HepG2 (cell line): ENCODE data around the gene PHIP. TPM values are rescaled to one million over a fixed set of nuclear protein-coding genes. Genes with fewer than 3 reads are reported as not detected.

ENCODE experiments used
- ATAC-seq: fragments of 200-7000 bp; cut with Tn5 transposase; 3 replicates; pipeline ENCODE4 v1.9.1; 2020; ENCODE audit warnings: mild to moderate bottlenecking, moderate library complexity
- BruUV-seq: library from RNA; stranded (reverse); fragments of 400-500 nt; replicated peaks from 2 replicates; lab custom pipeline; 2021; lab: Mats Ljungman, UMichigan
- CTCF ChIA-PET: fragments of 300-600 bp; formaldehyde crosslinking; extraction: SDS; loops from one replicate; lab custom pipeline; 2021; ENCODE audit warnings: low total read pairs, inconsistent platforms, low intra/inter-chr PET ratio; lab: Yijun Ruan, JAX
- POLR2A ChIA-PET: fragments of 350-600 bp; sonication (Branson Sonifier 250); formaldehyde crosslinking; loops from one replicate; lab custom pipeline; 2020; ENCODE audit warnings: antibody characterized with exemption, inconsistent platforms; lab: Yijun Ruan, JAX
- DNase-seq: peaks from one replicate; pipeline ENCODE4 v3.0.0-alpha.2; 2015; ENCODE audit warnings: low spot score
- FAIRE-seq: peaks from 3 replicates; lab custom pipeline; 2011; peaks lifted over from hg19 to GRCh38; lab: Jason Lieb, UNC
- H2AFZ ChIP-seq: one replicate; pipeline ENCODE4 v1.6.1; 2011; ENCODE audit warnings: low read length, inconsistent platforms
- H3K27ac ChIP-seq: fragments of 300-600 bp; 3 replicates; pipeline ENCODE4 v1.8.0; 2011; ENCODE audit warnings: mixed run types, mild to moderate bottlenecking, mixed read lengths, low read length, inconsistent platforms; ENCODE audit not compliant: insufficient read depth; ENCODE audit errors: extremely low read length
- H3K27me3 ChIP-seq, 2 experiments: fragments of 200-600 bp in 1 of 2; 2 replicates in 1 of 2; 3 replicates in 1 of 2; pipeline versions ENCODE4 v1.6.0 to v1.8.0; 2011; ENCODE audit warnings: low read length in 2 of 2, mild to moderate bottlenecking in 2 of 2, moderate library complexity in 2 of 2, inconsistent platforms in 1 of 2; ENCODE audit not compliant: insufficient read depth in 2 of 2, control insufficient read depth in 1 of 2
- H3K36me3 ChIP-seq, 2 experiments: fragments of 200-600 bp in 1 of 2; replicated peaks in 1 of 2; 2 replicates in 1 of 2; 3 replicates in 1 of 2; pipeline versions ENCODE4 v1.5.1 to v1.8.0; 2011; ENCODE audit warnings: low read length in 2 of 2, inconsistent platforms in 1 of 2; ENCODE audit not compliant: insufficient read depth in 2 of 2, control insufficient read depth in 1 of 2
- H3K4me1 ChIP-seq: 2 replicates; pipeline ENCODE4 v1.5.1; 2012; ENCODE audit warnings: low read length, inconsistent platforms; ENCODE audit not compliant: insufficient read depth
- H3K4me2 ChIP-seq: 2 replicates; pipeline ENCODE4 v1.6.0; 2011; ENCODE audit warnings: low read depth, low read length, inconsistent platforms
- H3K4me3 ChIP-seq, 3 experiments: fragments of 200-600 bp in 1 of 3; sonication (generic), shearing (Covaris generic) in 1 of 3; replicated peaks in 1 of 3; 2 replicates each; pipeline ENCODE4 v1.5.1; 2011 to 2016; ENCODE audit warnings: low read length in 3 of 3, inconsistent platforms in 2 of 3, low read depth in 2 of 3, mild to moderate bottlenecking in 2 of 3, control low read depth in 1 of 3, mixed read lengths in 1 of 3; ENCODE audit not compliant: insufficient read depth in 1 of 3
- H3K79me2 ChIP-seq: one replicate; pipeline ENCODE4 v1.6.1; 2011; ENCODE audit warnings: low read length, inconsistent platforms; ENCODE audit not compliant: insufficient read depth
- H3K9ac ChIP-seq: 2 replicates; pipeline ENCODE4 v1.6.0; 2011; ENCODE audit warnings: mild to moderate bottlenecking, low read depth, low read length, inconsistent platforms; ENCODE audit not compliant: insufficient read depth
- H3K9me3 ChIP-seq: 2 replicates; pipeline ENCODE4 v1.5.1; 2012; ENCODE audit warnings: mild to moderate bottlenecking, low read length
- H4K20me1 ChIP-seq: 2 replicates; pipeline ENCODE4 v1.6.0; 2011; ENCODE audit warnings: inconsistent platforms, mild to moderate bottlenecking, low read length, moderate library complexity; ENCODE audit not compliant: insufficient read depth
- CCAR2 ChIP-seq: fragments of 200-400 bp; formaldehyde crosslinking; optimal IDR thresholded peaks from 2 replicates; pipeline ENCODE3; 2018; ENCODE audit warnings: low read depth, mild to moderate bottlenecking, low read length, moderate library complexity
- KLF11 ChIP-seq: IDR thresholded peaks from 2 replicates; pipeline ENCODE4 v1.6.1; 2016; ENCODE audit warnings: missing compliant biosample characterization
- PRDM10 ChIP-seq: sonication (generic); formaldehyde crosslinking; IDR thresholded peaks from 2 replicates; pipeline ENCODE4 v1.4.0; 2020; ENCODE audit warnings: low read depth, missing genetic modification reagents
- RXRB ChIP-seq: IDR thresholded peaks from 2 replicates; pipeline ENCODE4 v1.6.1; 2016; ENCODE audit warnings: borderline replicate concordance, missing genetic modification reagents, missing compliant biosample characterization
- SIN3A ChIP-seq: IDR thresholded peaks from 2 replicates; pipeline ENCODE4 v1.6.1; 2011; ENCODE audit warnings: low read depth, mild to moderate bottlenecking, control low read depth, low read length, borderline replicate concordance
- TMF1 ChIP-seq: sonication (generic); formaldehyde crosslinking; IDR thresholded peaks from 2 replicates; pipeline ENCODE4 v1.8.1; 2022; ENCODE audit warnings: low read depth, missing genetic modification reagents
- ZBTB20 ChIP-seq: sonication (generic); formaldehyde crosslinking; IDR thresholded peaks from 2 replicates; pipeline ENCODE4 v1.8.1; 2023; ENCODE audit warnings: missing genetic modification reagents, low read depth, mild to moderate bottlenecking, borderline replicate concordance
- ZNF510 ChIP-seq: sonication (generic); formaldehyde crosslinking; IDR thresholded peaks from 2 replicates; pipeline ENCODE4 v1.4.0; 2020; ENCODE audit warnings: low read depth, mild to moderate bottlenecking, missing genetic modification reagents
- ZNF609 ChIP-seq: sonication (generic); formaldehyde crosslinking; IDR thresholded peaks from 2 replicates; pipeline ENCODE4 v1.4.0; 2020; ENCODE audit warnings: mild to moderate bottlenecking, missing genetic modification reagents, borderline replicate concordance
- ZNF724P ChIP-seq: sonication (generic); formaldehyde crosslinking; IDR thresholded peaks from 2 replicates; pipeline ENCODE4 v1.8.0; 2022; ENCODE audit warnings: missing genetic modification reagents, borderline replicate concordance
- WGBS: methylation state at CpG from one replicate; pipeline ENCODE4 v1.1.6; 2017; ENCODE audit warnings: low lambda C conversion rate; 5-methylcytosine and 5-hydroxymethylcytosine counted together
- in situ Hi-C: cut with HindIII; loops from 2 replicates; pipeline ENCODE4 v1.10.0; 2017; ENCODE audit warnings: low pct_unique_long_range_greater_than_20kb; ENCODE audit not compliant: extremely low pct_ligation_motif_present
- intact Hi-C: fragments of 100-400 bp; cut with micrococcal nuclease; formaldehyde crosslinking; loops from one replicate; pipeline ENCODE4 v1.10.0; 2022; ENCODE audit not compliant: unreplicated experiment
- polyA plus RNA-seq, 8 experiments: library from polyadenylated mRNA; depleted of rRNA in 3 of 8; stranded (reverse) in 7 of 8; unstranded in 1 of 8; fragments of >200 nt; fragmentation: Illumina TruSeq in 4 of 8; extraction: Trizol in 4 of 8; gene quantifications; 2 replicates each; pipeline versions ENCODE4 v1.2.1 to v1.2.3, GENCODE V29; 2011 to 2016; ENCODE audit warnings: low read depth in 4 of 8, missing spikeins in 1 of 8, mixed read lengths in 1 of 8; ENCODE audit not compliant: insufficient read depth in 1 of 8
- total RNA-seq, 5 experiments: library from RNA; depleted of rRNA; stranded (reverse); fragments of >200 nt; fragmentation: Illumina TruSeq; extraction: Trizol; gene quantifications; 2 replicates each; pipeline ENCODE4 v1.2.3, GENCODE V29; 2016; ENCODE audit warnings: low read depth in 1 of 5

The PHIP gene
- total and polyA plus RNA-seq, 2 of the 13 experiments (the other 11 are each of a cell fraction or from before 2014, with no cell fraction given): 6.5 to 23.5 TPM

GRCh38 chr6:78909391-78909790 is 168.7 kb downstream of the PHIP start:
- BruUV-seq: no TSS peak
- DNase-seq (no peak), ATAC-seq (no peak), FAIRE-seq (no peak)
- Histone ChIP-seq H4K20me1 (no peaks in the 10 kb centered on the region), H3K9ac (no peak overlapping the region), H3K79me2 (no peaks in the 10 kb centered on the region), H3K9me3 (no peaks in the 10 kb centered on the region), H3K27ac (no peak overlapping the region), H3K36me3 (no peaks in the 10 kb centered on the region), H3K4me1 (no peaks in the 10 kb centered on the region), H3K4me2 (no peak overlapping the region), H3K27me3 (no peaks in the 10 kb centered on the region), H2AFZ (no peak overlapping the region), H3K4me3 (no peak overlapping the region)
- intact Hi-C loops: no loop called here
- 61% methylated on average over 3 of the region's 3 CpGs for WGBS
- in situ Hi-C loops: no loop called here
- TF ChIP-seq PRDM10 (CRISPR knock-in tag): no peak
- ChIA-PET CTCF (no interaction called here), POLR2A (no interaction called here)

- Histone ChIP-seq H3K27ac (no peak overlapping the region), H3K9ac (no peak overlapping the region), H3K4me2 (no peak overlapping the region), H3K27me3 (no peaks in the 10 kb centered on the region), H2AFZ (no peak overlapping the region), H3K36me3 (no peaks in the 10 kb centered on the region), H4K20me1 (no peaks in the 10 kb centered on the region), H3K4me3 (no peak overlapping the region), H3K79me2 (no peaks in the 10 kb centered on the region), H3K4me1 (no peaks in the 10 kb centered on the region), H3K9me3 (no peaks in the 10 kb centered on the region)
- FAIRE-seq (no peak), ATAC-seq (no peak), DNase-seq (no peak)
- in situ Hi-C loops: no loop called here
- CTCF ChIA-PET: no interaction called here
- POLR2A ChIA-PET: no interaction called here
- intact Hi-C loops: no loop called here
- 95% methylated on average over 2 of the region's 2 CpGs for WGBS
- BruUV-seq: no TSS peak
- TF ChIP-seq TMF1 (CRISPR knock-in tag) (no peak), RXRB (CRISPR knock-in tag) (no peak), ZNF609 (CRISPR knock-in tag) (no peak), ZNF724P (CRISPR knock-in tag) (no peak), ZNF510 (CRISPR knock-in tag) (no peak), SIN3A (no peak), ZBTB20 (CRISPR knock-in tag) (no peak), CCAR2 (no peak), KLF11 (CRISPR knock-in tag) (no peak)
Observed at GRCh38 chr6:78908621-78909020, 169.4 kb downstream of the PHIP start.
